ENCODE data around the gene SF1. TPM values are rescaled to one million over a fixed set of nuclear protein-coding genes. Genes with fewer than 3 reads are reported as not detected.

The SF1 gene
- total RNA-seq, 1 experiment from 2014 or later, result 285 TPM

- TF ChIP-seq JAZF1 (CRISPR knock-in tag; IDR thresholded peaks at IDR 0.05) (no peak), TP53 (CRISPR knock-in tag; IDR thresholded peaks at IDR 0.05) (no peak), E2F1 (CRISPR knock-in tag; IDR thresholded peaks at IDR 0.05) (no peak), PRRX2 (CRISPR knock-in tag; IDR thresholded peaks at IDR 0.05) (no peak), CBFB (CRISPR knock-in tag; IDR thresholded peaks at IDR 0.05; ENCODE audit: low read depth) (no peak)
These were observed 31.5 kb upstream of the SF1 start (continued) for GRCh38 chr11:64809781-64810241.

- TF ChIP-seq ZNF263 (CRISPR knock-in tag; IDR thresholded peaks at IDR 0.05; ENCODE audit: low read depth) (no peak), RELA (CRISPR knock-in tag; IDR thresholded peaks at IDR 0.05; ENCODE audit: borderline replicate concordance) (no peak), NR3C1 (CRISPR knock-in tag; conservative IDR thresholded peaks at IDR 0.05; ENCODE audit: low read depth) (no peak), ERG (CRISPR knock-in tag; IDR thresholded peaks at IDR 0.05) (no peak), TEAD1 (CRISPR knock-in tag; IDR thresholded peaks at IDR 0.05) (no peak), IRF2 (CRISPR knock-in tag; IDR thresholded peaks at IDR 0.05; ENCODE audit: borderline replicate concordance, low read depth) (no peak), ZBTB43 (CRISPR knock-in tag; IDR thresholded peaks at IDR 0.05) (no peak), JAZF1 (CRISPR knock-in tag; IDR thresholded peaks at IDR 0.05) (no peak), ETV6 (CRISPR knock-in tag; IDR thresholded peaks at IDR 0.05) (no peak), GRHL2 (CRISPR knock-in tag; IDR thresholded peaks at IDR 0.05; ENCODE audit: insufficient replicate concordance, severe bottlenecking) (no peak), NFATC4 (CRISPR knock-in tag; IDR thresholded peaks at IDR 0.05) (no peak), USF2 (CRISPR knock-in tag; IDR thresholded peaks at IDR 0.05) (no peak), SP1 (CRISPR knock-in tag; conservative IDR thresholded peaks at IDR 0.05) (no peak), MLX (CRISPR knock-in tag; IDR thresholded peaks at IDR 0.05) (no peak), FOXP4 (CRISPR knock-in tag; IDR thresholded peaks at IDR 0.05) (no peak), KAT7 (CRISPR knock-in tag; IDR thresholded peaks at IDR 0.05; ENCODE audit: borderline replicate concordance) (no peak), ATF1 (CRISPR knock-in tag; IDR thresholded peaks at IDR 0.05) (no peak), NR1H2 (CRISPR knock-in tag; IDR thresholded peaks at IDR 0.05) (no peak), AR (CRISPR knock-in tag; IDR thresholded peaks at IDR 0.05) (no peak), ZNF671 (CRISPR knock-in tag; IDR thresholded peaks at IDR 0.05) (no peak)
- Mint-ChIP-seq H3K27me3 (ENCODE audit: low read depth) (no peaks in the 10 kb centered on the region), H3K36me3 (peaks cover 15% of the 10 kb centered on the region; the same call in 1 of the 2 replicates), H3K4me3 (no peak overlapping the region), H3K4me1 (peaks cover 16% of the 10 kb centered on the region), H3K9me3 (no peaks in the 10 kb centered on the region), H3K27ac (no peak overlapping the region)
- ATAC-seq (no peak), DNase-seq (ENCODE audit: low spot score) (no peak)
- ChIA-PET POLR2A (no interaction called here), CTCF (interaction anchor here (0.8 to 3.7 kb wide), 3 partner anchors 18 to 83 kb away, joined by 3 to 33 read pairs (median 5); no protein-coding TSS in a partner anchor)
These were observed 27.1 kb upstream of the SF1 start for GRCh38 chr11:64805481-64805880.
